VCaP (cell line): ENCODE results near the gene GNAI1.

Source experiments
- H3K27ac ChIP-seq: fragments of 450-650 bp; 2 replicates; pipeline ENCODE4 v1.5.1; 2017
- CTCF ChIP-seq: fragments of 450-650 bp; conservative IDR thresholded peaks from 2 replicates; pipeline ENCODE4 v1.5.1; 2017; ENCODE audit warnings: mild to moderate bottlenecking, moderate library complexity

GNAI1 gene

DNA sequence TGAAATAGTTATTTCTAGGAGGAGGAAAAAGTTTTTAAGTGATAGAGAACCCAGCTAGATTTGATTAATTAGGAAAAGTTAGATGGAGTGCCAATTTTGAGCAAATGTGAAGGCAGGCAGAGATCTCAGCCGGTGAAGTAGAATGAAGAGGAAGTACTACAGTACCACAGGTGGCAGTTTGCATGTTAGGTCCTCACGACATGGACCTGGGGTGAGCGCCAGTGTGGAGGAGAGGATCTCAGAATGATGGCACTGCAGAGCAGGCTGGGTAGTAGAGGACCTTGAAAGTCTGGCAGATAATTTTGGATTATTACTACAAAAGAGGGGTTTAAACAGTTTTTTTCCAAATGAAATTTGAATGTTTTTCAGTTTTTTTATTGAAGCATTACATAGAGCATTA, 81.1 kb downstream of the GNAI1 start:
- TF ChIP-seq CTCF: no peak
- no peak overlapping the region for H3K27ac ChIP-seq

GRCh38 chr7:80216996-80217842, 82.6 kb downstream of the GNAI1 start:
- no peak overlapping the region for H3K27ac ChIP-seq
- TF ChIP-seq CTCF: no peak

DNA sequence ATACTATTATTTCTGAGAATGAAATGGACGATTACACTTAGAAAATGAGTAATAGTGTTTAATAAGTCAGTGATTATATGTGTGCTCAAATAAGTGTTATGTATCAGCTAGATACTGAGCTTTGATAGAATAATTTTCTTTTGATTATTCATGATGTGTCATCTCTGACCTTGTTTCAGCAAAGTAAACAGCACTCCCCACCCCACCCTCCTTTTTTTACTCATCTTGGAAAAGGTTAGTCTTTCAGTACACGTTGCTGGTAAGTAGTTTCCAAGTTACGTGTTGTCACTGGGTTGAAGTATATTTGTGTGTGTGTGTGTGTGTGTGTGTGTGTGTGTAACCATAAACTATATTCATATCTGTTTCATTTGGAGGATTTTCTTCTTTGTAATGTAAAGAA, 84.1 kb downstream of the GNAI1 start:
- TF ChIP-seq CTCF: no peak
- H3K27ac ChIP-seq: no peak overlapping the region

GRCh38 chr7:80220022-80220634, 85.5 kb downstream of the GNAI1 start:
- H3K27ac ChIP-seq: no peak overlapping the region
- TF ChIP-seq CTCF: no peak

- TF ChIP-seq CTCF: no peak
- no peak overlapping the region for H3K27ac ChIP-seq
Observed at GRCh38 chr7:80224415-80224814, 89.8 kb downstream of the GNAI1 start.

DNA sequence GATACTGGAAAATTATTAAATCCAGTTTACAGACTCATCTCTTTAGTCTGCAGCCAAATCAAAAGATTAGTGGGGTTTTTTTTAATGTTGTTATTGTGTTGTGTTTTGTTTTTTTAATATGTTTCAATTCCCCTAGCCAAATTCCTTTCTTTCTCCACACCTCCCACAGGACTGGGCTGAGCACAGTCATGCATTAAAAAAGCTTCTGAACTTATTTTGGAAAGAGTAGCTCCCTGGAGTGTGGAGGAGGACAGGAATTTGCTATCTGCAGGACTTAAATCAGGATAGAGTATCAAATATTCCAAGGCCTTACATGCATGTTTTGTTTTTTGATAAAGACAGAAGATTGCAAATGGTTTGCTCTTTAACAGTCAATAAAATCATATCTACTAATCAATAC, 90.7 kb downstream of the GNAI1 start:
- no peak overlapping the region for H3K27ac ChIP-seq
- TF ChIP-seq CTCF: no peak

DNA sequence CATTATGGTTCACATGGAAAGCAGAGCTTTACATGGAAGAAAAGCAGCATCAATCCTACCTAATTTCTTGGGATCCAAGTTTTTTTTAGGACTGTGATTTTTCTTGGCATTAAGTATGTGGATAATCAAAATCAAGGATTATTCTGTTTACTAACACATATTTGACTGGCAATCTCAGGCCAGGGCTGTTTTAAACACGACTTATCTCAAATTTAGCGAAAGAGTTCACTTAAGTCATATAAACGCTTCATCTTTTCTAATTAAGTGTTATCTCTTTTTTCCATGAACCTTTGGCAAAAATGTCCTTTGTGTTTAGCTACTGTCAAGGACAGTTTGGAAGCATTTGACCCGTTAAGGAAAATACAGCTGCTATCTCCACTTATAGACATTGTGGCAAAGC, 92.0 kb downstream of the GNAI1 start:
- TF ChIP-seq CTCF: no peak
- no peak overlapping the region for H3K27ac ChIP-seq
